Measurements from ENCODE around the gene GCM1.

- TF ChIP-seq ZFX (IDR thresholded peaks at IDR 0.05) (no peak), CTCF (conservative IDR thresholded peaks at IDR 0.05) (no peak)
Measured at GRCh38 chr6:53168516-53169267, 20.1 kb upstream of the GCM1 start.

Measured in C4-2B (cell line).